Heart left ventricle (tissue), 16 donors: ENCODE measurements around the gene PRAMEF14. TPM values are rescaled to one million over a fixed set of nuclear protein-coding genes. Genes with fewer than 3 reads are reported as not detected.
"Not testable (repeated sequence)": the region's sequence is repeated elsewhere in the genome, so short reads cannot be mapped to it uniquely, and the experiment has no call there.

ENCODE experiments used
- ATAC-seq, 4 donors: fragments of 200-7000 bp; cut with Tn5 transposase; one replicate each; pipeline ENCODE4 v1.9.1; 2020 to 2022; ENCODE audit warnings: moderate library complexity in 4 of 4, mild to moderate bottlenecking in 3 of 4, moderate number of reproducible peaks in 1 of 4
- DNase-seq, 5 donors: peaks; one replicate each; pipeline ENCODE4 v3.0.0-alpha.2; 2020
- H3K27ac ChIP-seq, 12 donors: fragments of 200-600 bp; sonication (generic) in 4 of 12; one replicate each; pipeline versions ENCODE4 v1.5.0 to v1.8.0; 2016 to 2022; ENCODE audit warnings: mild to moderate bottlenecking in 2 of 12
- H3K27me3 ChIP-seq, 9 donors: fragments of 200-600 bp; sonication (generic) in 2 of 9; one replicate each; pipeline versions ENCODE4 v1.5.1 to v1.8.0; 2016 to 2022; ENCODE audit warnings: mild to moderate bottlenecking in 3 of 9
- H3K36me3 ChIP-seq, 9 donors: fragments of 200-600 bp; sonication (generic) in 2 of 9; one replicate each; pipeline versions ENCODE4 v1.5.0 to v1.8.0; 2018 to 2022; ENCODE audit warnings: mild to moderate bottlenecking in 2 of 9
- H3K4me1 ChIP-seq, 12 donors: fragments of 200-600 bp; sonication (generic) in 4 of 12; one replicate each; pipeline versions ENCODE4 v1.5.0 to v1.8.0; 2016 to 2022; ENCODE audit warnings: mild to moderate bottlenecking in 3 of 12
- H3K4me3 ChIP-seq, 12 donors: fragments of 200-600 bp; sonication (generic) in 4 of 12; one replicate each; pipeline versions ENCODE4 v1.5.0 to v1.8.0; 2017 to 2022; ENCODE audit warnings: mild to moderate bottlenecking in 9 of 12, moderate library complexity in 4 of 12
- H3K9me3 ChIP-seq, 12 donors: fragments of 200-600 bp; sonication (generic) in 4 of 12; one replicate each; pipeline versions ENCODE4 v1.5.0 to v1.8.0; 2016 to 2022; ENCODE audit warnings: mild to moderate bottlenecking in 1 of 12
- WGBS, 4 donors: extraction: QIAGEN DNeasy Blood & Tissue Kit in 2 of 4; methylation state at CpG; one replicate each; pipeline versions ENCODE4 v1.1.5 to v1.1.7; 2013 to 2018; 5-methylcytosine and 5-hydroxymethylcytosine counted together
- intact Hi-C, 10 donors: fragments of 100-400 bp; cut with DNase I; formaldehyde crosslinking; loops; one replicate each; pipeline versions ENCODE4 v1.11.1 to v1.14.2; 2022
- long read RNA-seq, 3 donors: library from polyadenylated mRNA; unstranded; transcript quantifications; one replicate each; pipeline ENCODE4 v2.0.0, GENCODE V29; 2020 to 2021
- polyA plus RNA-seq, 2 donors: library from polyadenylated mRNA; stranded (reverse); fragments of 200-250 nt; gene quantifications; one replicate each; pipeline ENCODE4 v1.2.3, GENCODE V29; 2013
- total RNA-seq, 9 donors: library from RNA; depleted of rRNA in 2 of 9; stranded (reverse); fragments of >200 nt in 2 of 9; fragmentation: NEBNext Ultra II Directional in 3 of 9; extraction: Animal tissue kit (Norgen Biotek cat#: 25700) in 3 of 9; gene quantifications; one replicate each; pipeline versions ENCODE4 v1.1.0 to v1.2.4, GENCODE V29; 2016 to 2023
- TF ChIP-seq, protein P1 (sequence below), 12 donors: fragments of 200-600 bp; sonication (generic) in 4 of 12; IDR thresholded peaks; one replicate each; pipeline versions ENCODE4 v1.5.0 to v1.8.0; 2018 to 2022; ENCODE audit warnings: antibody characterized with exemption in 12 of 12, mild to moderate bottlenecking in 5 of 12
- donor health status: ischemic (EF 13 %, LVEDD 7.1; RV severe dilation, severe dysfunction).
- donor health status: healthy with polysubstance abuse.
- donor health status: DM: no; HTN: yes; CAD: no.
- donor health status: DM: no; HTN: no; CAD: no.
- donor health status: ischemic (EF 25% LVEDD 6.9; RV normal size, moderate dysfunction).
- donor health status: ischemic (EF 25% LVEDD 5.7; RV mildly dilated, moderate dysfunction).
- donor health status: healthy.
- donor health status: DM: yes; HTN: yes; CAD: no.
- donor health status: ischemic (EF 35%, LVEDD 5.7; RV mildly dilated, moderate dysfunction).
- donor health status: nonischemic (EF 11% LVEDD 7.7; RV severe dilation, severe dysfunction).
- donor health status: DM: yes; HTN: yes; CAD: no.
- donor health status: PGD.
- donor health status: ischemic (EF 29% LVEDD 5.4; RV normal size, mild dysfunction).
- donor health status: nonischemic (EF 23%, LVEDD 6.1; RV moderate dilation, normal function).

Gene PRAMEF14
- total RNA-seq (not detected), polyA plus RNA-seq (not detected)
- long read RNA-seq, donor 1, result 0 reads
- long read RNA-seq, donor 2, result 0 reads
- long read RNA-seq, donor 3, result 0 reads

GRCh38 chr1:13347034-13347433 lies at the start of gene PRAMEF14:
TSS of gene PRAMEF14 (minus strand) at chr1:13347134. CDS start at chr1:13345314, 1,820 bp downstream.
- intact Hi-C loops, H3K27me3 ChIP-seq, H3K36me3 ChIP-seq, H3K4me1 ChIP-seq, DNase-seq, H3K4me3 ChIP-seq, H3K9me3 ChIP-seq, H3K27ac ChIP-seq, ATAC-seq: not testable (repeated sequence)
- 63 to 74% (median 71%) methylated on average over 7 of the region's 7 CpGs for WGBS, 4 donors

DNA sequence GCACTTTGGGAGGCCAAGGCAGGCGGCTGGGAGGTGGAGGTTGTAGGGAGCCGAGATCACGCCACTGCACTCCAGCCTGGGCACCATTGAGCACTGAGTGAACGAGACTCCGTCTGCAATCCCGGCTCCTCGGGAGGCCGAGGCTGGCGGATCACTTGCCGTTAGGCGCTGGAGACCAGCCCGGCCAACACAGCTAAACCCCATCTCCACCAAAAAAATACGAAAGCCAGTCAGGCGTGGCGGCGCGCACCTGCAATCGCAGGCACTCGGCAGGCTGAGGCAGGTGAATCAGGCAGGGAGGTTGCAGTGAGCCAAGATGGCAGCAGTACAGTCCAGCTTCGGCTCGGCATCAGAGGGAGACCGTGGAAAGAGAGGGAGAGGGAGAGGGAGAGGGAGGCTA lies 48.4 kb upstream of the PRAMEF14 start:
- H3K4me1 ChIP-seq, ATAC-seq, H3K27me3 ChIP-seq, DNase-seq, H3K27ac ChIP-seq, H3K4me3 ChIP-seq, H3K9me3 ChIP-seq, H3K36me3 ChIP-seq, intact Hi-C loops: not testable (repeated sequence)
- WGBS, 4 donors, result 92 to 95% (median 94%) methylated on average over 18 to 22 of the region's 22 CpGs

DNA sequence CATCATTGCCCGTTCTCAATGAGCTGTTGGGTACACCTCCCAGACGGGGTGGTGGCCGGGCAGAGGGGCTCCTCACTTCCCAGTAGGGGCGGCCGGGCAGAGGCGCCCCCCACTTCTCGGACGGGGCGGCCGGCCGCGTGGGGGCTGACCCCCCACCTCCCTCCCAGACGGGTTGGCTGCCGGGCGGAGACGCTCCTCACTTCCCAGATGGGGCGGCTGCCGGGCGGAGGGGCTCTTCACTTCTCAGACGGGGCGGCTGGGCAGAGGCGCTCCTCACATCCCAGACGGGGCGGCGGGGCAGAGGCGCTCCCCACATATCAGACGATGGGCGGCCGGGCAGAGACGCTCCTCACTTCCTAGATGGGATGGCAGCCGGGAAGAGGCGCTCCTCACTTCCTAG lies 47.8 kb upstream of the PRAMEF14 start:
- 90 to 95% (median 93%) methylated on average over 29 to 32 of the region's 32 CpGs for WGBS, 4 donors
- H3K4me1 ChIP-seq, H3K27me3 ChIP-seq, H3K4me3 ChIP-seq, DNase-seq, H3K36me3 ChIP-seq, H3K9me3 ChIP-seq, ATAC-seq, H3K27ac ChIP-seq, intact Hi-C loops: not testable (repeated sequence)

- H3K4me3 ChIP-seq, H3K9me3 ChIP-seq, intact Hi-C loops, DNase-seq, H3K27ac ChIP-seq, ATAC-seq, H3K36me3 ChIP-seq, H3K4me1 ChIP-seq, H3K27me3 ChIP-seq: not testable (repeated sequence)
- WGBS, 4 donors, result 65 to 78% (median 75%) methylated on average over 7 of the region's 7 CpGs
Measured at GRCh38 chr1:13393004-13393403, 46.1 kb upstream of the PRAMEF14 start.

DNA sequence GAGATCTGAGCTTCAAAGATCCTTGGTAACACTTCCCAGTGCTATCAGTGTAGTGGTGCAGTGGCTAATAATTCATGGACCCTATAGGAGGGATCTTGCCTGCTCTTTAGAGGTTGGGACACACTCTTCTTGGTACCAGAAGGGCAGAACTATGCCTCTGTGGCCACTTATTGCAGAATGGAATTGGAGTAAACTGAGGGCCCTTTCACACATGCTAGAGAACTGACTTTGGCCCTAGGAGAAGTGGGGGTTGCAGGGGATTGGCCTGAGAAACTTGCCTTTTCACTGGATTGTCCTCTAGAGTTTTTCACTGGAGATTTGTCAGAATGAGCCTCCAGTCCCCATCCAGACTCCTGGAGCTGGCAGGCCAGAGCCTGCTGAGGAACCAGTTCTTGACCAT lies 42.4 kb upstream of the PRAMEF14 start, which contains the start of gene PRAMEF17:
Gene PRAMEF17, plus strand, starts transcription at position 301 of the 400 bp plus-strand sequence. Its CDS starts 26 bp downstream, at position 327.
- intact Hi-C loops, H3K4me1 ChIP-seq, ATAC-seq, H3K27me3 ChIP-seq, H3K36me3 ChIP-seq, H3K27ac ChIP-seq, H3K9me3 ChIP-seq, H3K4me3 ChIP-seq, DNase-seq: not testable (repeated sequence)

DNA sequence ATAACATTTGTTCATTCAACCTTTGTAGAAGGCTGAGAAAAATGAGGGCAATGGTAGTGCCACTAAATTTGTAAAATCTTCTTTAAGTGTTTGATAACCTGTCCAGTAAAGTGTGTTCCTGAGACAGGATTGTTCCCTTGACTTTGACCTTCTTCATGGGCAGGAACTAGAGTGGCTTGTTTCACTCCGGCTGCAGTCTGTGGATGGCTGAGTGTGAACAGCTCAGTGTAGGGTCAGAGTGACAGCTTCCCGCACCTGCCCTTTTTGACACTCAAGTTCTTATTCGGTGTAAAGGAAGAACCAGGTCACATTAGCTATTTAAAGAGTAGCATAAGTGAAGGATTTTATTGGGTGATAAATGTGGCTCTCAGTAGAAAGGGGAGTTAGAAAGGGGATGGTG lies 33.4 kb upstream of the PRAMEF14 start:
- intact Hi-C loops, H3K9me3 ChIP-seq, DNase-seq, H3K4me3 ChIP-seq, H3K27ac ChIP-seq, H3K27me3 ChIP-seq, H3K36me3 ChIP-seq, H3K4me1 ChIP-seq: not testable (repeated sequence)
- WGBS, 4 donors, result 57 to 72% (median 65%) methylated on average over 2 to 3 of the region's 3 CpGs
- ATAC-seq, result peak in 1 of 4 donors; percentile 84

- H3K27me3 ChIP-seq, H3K36me3 ChIP-seq, DNase-seq, intact Hi-C loops, H3K27ac ChIP-seq, H3K9me3 ChIP-seq, H3K4me1 ChIP-seq, H3K4me3 ChIP-seq: not testable (repeated sequence)
- ATAC-seq, result peak in 2 of 4 donors; percentile 46 to 65
- 65 to 87% (median 83%) methylated on average over 3 of the region's 3 CpGs for WGBS, 4 donors
Measured at GRCh38 chr1:13378983-13379382, 32.0 kb upstream of the PRAMEF14 start.

DNA sequence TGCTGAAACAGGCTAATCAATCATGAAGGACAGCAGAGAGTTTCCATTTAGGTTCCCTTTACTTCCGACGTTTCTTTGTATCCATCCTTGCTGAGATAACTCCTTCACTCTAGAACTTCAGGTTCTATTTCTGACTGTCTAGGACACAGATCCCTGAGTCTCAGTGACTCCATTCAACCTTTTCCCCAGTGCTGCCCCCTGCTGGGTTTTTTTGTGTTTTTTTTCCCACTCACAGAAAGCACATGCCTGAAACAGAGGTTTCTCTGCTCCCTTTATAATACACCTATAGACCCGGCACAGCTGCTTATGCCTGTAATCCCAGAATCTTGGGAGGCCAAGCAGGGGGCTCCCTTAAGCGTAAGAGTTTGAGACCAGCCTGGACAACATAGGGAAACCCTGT lies 21.6 kb upstream of the PRAMEF14 start:
- DNase-seq, H3K9me3 ChIP-seq, H3K36me3 ChIP-seq, H3K4me1 ChIP-seq, H3K27me3 ChIP-seq, H3K4me3 ChIP-seq, ATAC-seq, intact Hi-C loops, H3K27ac ChIP-seq: not testable (repeated sequence)
- TF ChIP-seq, protein P1, sequence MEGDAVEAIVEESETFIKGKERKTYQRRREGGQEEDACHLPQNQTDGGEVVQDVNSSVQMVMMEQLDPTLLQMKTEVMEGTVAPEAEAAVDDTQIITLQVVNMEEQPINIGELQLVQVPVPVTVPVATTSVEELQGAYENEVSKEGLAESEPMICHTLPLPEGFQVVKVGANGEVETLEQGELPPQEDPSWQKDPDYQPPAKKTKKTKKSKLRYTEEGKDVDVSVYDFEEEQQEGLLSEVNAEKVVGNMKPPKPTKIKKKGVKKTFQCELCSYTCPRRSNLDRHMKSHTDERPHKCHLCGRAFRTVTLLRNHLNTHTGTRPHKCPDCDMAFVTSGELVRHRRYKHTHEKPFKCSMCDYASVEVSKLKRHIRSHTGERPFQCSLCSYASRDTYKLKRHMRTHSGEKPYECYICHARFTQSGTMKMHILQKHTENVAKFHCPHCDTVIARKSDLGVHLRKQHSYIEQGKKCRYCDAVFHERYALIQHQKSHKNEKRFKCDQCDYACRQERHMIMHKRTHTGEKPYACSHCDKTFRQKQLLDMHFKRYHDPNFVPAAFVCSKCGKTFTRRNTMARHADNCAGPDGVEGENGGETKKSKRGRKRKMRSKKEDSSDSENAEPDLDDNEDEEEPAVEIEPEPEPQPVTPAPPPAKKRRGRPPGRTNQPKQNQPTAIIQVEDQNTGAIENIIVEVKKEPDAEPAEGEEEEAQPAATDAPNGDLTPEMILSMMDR (IDR thresholded peaks at IDR 0.05), result peak in 4 of 12 donors; percentile 8 to 24 (median 17)
- WGBS, 4 donors, result 69 to 82% (median 74%) methylated on average over 3 to 4 of the region's 4 CpGs

DNA sequence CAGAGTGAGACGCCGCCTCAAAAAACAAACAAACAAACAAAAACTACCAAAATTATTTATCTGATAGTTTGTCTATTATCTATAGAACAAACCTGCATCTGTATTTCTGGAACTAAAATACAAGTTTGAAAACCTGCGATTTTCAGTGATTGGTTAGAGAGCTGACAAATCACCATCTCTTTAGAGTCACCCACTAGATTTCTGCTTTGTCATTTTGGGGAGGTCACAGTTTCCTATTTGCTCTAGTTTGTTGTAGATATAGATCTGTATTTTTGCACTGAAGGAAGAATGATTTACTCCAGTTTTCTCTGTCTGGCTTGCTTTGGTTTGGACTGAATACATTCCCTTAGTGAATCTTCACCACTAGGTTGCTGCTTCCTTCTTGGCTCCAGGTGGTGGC lies 19.6 kb upstream of the PRAMEF14 start:
- 87 to 93% (median 89%) methylated on average over 3 of the region's 3 CpGs for WGBS, 4 donors
- H3K27me3 ChIP-seq, H3K9me3 ChIP-seq, DNase-seq, intact Hi-C loops, H3K27ac ChIP-seq, H3K4me3 ChIP-seq, H3K36me3 ChIP-seq, H3K4me1 ChIP-seq, ATAC-seq: not testable (repeated sequence)

- not testable (repeated sequence) for H3K27me3 ChIP-seq
Measured at GRCh38 chr1:13364928-13365327, 18.0 kb upstream of the PRAMEF14 start.

DNA sequence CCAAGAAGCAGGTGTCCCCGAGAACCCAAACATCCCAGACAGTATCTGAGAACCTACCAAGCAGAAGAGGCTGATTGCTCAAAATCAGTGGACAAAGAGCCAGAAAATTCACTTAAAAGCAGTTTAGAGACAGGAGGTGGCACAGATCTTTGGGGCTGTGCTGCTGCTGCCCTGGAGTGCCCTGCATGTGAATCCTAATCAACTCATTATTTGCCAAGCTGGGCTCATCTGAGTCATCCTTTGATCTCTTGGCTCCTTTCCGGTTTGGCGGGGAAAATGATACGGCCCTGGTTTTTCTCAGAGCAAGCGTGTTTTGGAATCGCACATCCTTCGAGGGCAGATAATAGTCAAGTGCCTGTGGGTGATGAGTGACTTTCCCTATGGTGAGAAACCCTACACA lies 15.4 kb upstream of the PRAMEF14 start:
- intact Hi-C loops, H3K27ac ChIP-seq, H3K27me3 ChIP-seq, H3K4me3 ChIP-seq, DNase-seq, H3K9me3 ChIP-seq, H3K36me3 ChIP-seq, H3K4me1 ChIP-seq: not testable (repeated sequence)
- whole genome bisulfite sequencing, 4 donors, result 57 to 86% (median 83%) methylated on average over 1 of the region's 7 CpGs; no CpG with 5 or more reads in 1 of the 4 donors
- ATAC-seq, result peak in 1 of 4 donors; percentile 66

More at GRCh38 chr1:13364928-13365327, 18.0 kb upstream of the PRAMEF14 start:
- H3K36me3 ChIP-seq, intact Hi-C loops, DNase-seq, ATAC-seq, H3K9me3 ChIP-seq, H3K27ac ChIP-seq, H3K4me3 ChIP-seq, H3K4me1 ChIP-seq: not testable (repeated sequence)
- 71 to 96% (median 92%) methylated on average over 2 to 3 of the region's 4 CpGs for WGBS, 4 donors
